Activated CD8-positive, alpha-beta memory T cell treated with anti-CD3 and anti-CD28 coated beads, Interleukin-2, amount 50 U/mL, for 1 hour (primary cell): Measurements from ENCODE around the gene PPIF.

Source experiments
- DNase-seq: peaks from one replicate; pipeline ENCODE4 v3.0.0-alpha.2; 2020; ENCODE audit errors: extremely low read depth

The PPIF gene

GRCh38 chr10:79386637-79387465 is 39.6 kb downstream of the PPIF start:
- DNase-seq = no peak

- DNase-seq = no peak
Measured at GRCh38 chr10:79387466-79387973, 40.3 kb downstream of the PPIF start.

GRCh38 chr10:79387974-79388850 is 40.9 kb downstream of the PPIF start:
- no peak for DNase-seq

GRCh38 chr10:79390057-79390456 is 42.8 kb downstream of the PPIF start:
- no peak for DNase-seq

GRCh38 chr10:79390551-79391229 is 43.4 kb downstream of the PPIF start:
- DNase-seq = no peak

GRCh38 chr10:79391231-79392019 is 44.2 kb downstream of the PPIF start:
- DNase-seq = no peak

- no peak for DNase-seq
Measured at GRCh38 chr10:79392020-79392398, 44.7 kb downstream of the PPIF start.

- no peak for DNase-seq
Measured at GRCh38 chr10:79392506-79393176, 45.4 kb downstream of the PPIF start.

GRCh38 chr10:79393221-79393923 is 46.1 kb downstream of the PPIF start:
- DNase-seq = no peak

- DNase-seq = no peak
Measured at GRCh38 chr10:79393924-79394610, 46.8 kb downstream of the PPIF start.

GRCh38 chr10:79394664-79395063 is 47.4 kb downstream of the PPIF start:
- DNase-seq = no peak

- DNase-seq = no peak
Measured at GRCh38 chr10:79396520-79396919, 49.3 kb downstream of the PPIF start.

GRCh38 chr10:79397051-79397450 is 49.8 kb downstream of the PPIF start:
- DNase-seq = no peak

GRCh38 chr10:79397575-79398303 is 50.5 kb downstream of the PPIF start:
- no peak for DNase-seq

- no peak for DNase-seq
Measured at GRCh38 chr10:79398642-79399041, 51.4 kb downstream of the PPIF start.

GRCh38 chr10:79399223-79399831 is 52.1 kb downstream of the PPIF start:
- DNase-seq = no peak

- DNase-seq = no peak
Measured at GRCh38 chr10:79400146-79401004, 53.1 kb downstream of the PPIF start.
